H9 (cell line): ENCODE measurements around the gene ZNF766. TPM values are rescaled to one million over a fixed set of nuclear protein-coding genes. Genes with fewer than 3 reads are reported as not detected.
A peak's percentile ranks its signal among the peaks of the same experiment; 100 is the strongest.

Source experiments
- DNase-seq: peaks from one replicate; pipeline ENCODE4 v3.0.0-alpha.2; 2017
- H2AFZ ChIP-seq: one replicate; pipeline ENCODE4 v1.6.1; 2013; ENCODE audit warnings: mild to moderate bottlenecking, low read length, control low read depth, moderate library complexity
- H2AK5ac ChIP-seq: 2 replicates; pipeline ENCODE4 v1.6.1; 2013; ENCODE audit warnings: low read length, control low read depth, mixed read lengths; ENCODE audit not compliant: insufficient read length
- H2BK120ac ChIP-seq: one replicate; pipeline ENCODE4 v1.6.1; 2013; ENCODE audit warnings: low read depth, mild to moderate bottlenecking, low read length, control low read depth, inconsistent platforms; ENCODE audit not compliant: poor library complexity, severe bottlenecking
- H2BK12ac ChIP-seq: 2 replicates; pipeline ENCODE4 v1.6.1; 2013; ENCODE audit warnings: low read length, control low read depth, mixed read lengths, low read depth; ENCODE audit not compliant: insufficient read length
- H2BK15ac ChIP-seq: 2 replicates; pipeline ENCODE4 v1.6.1; 2013; ENCODE audit warnings: low read depth, low read length, control low read depth
- H2BK20ac ChIP-seq: one replicate; pipeline ENCODE4 v1.6.1; 2013; ENCODE audit warnings: low read depth, mild to moderate bottlenecking, low read length, control low read depth, inconsistent platforms; ENCODE audit not compliant: poor library complexity, severe bottlenecking
- H2BK5ac ChIP-seq: 2 replicates; pipeline ENCODE4 v1.6.1; 2013; ENCODE audit warnings: low read length, control low read depth, mixed read lengths; ENCODE audit not compliant: insufficient read length
- H3K14ac ChIP-seq: 2 replicates; pipeline ENCODE4 v1.6.1; 2013; ENCODE audit warnings: low read length, control low read depth; ENCODE audit not compliant: insufficient read depth
- H3K18ac ChIP-seq: 2 replicates; pipeline ENCODE4 v1.6.1; 2013; ENCODE audit warnings: low read depth, mild to moderate bottlenecking, mixed read lengths, low read length, control low read depth; ENCODE audit not compliant: insufficient read length
- H3K23ac ChIP-seq: 2 replicates; pipeline ENCODE4 v1.6.1; 2013; ENCODE audit warnings: low read length, control low read depth, mixed read lengths, low read depth; ENCODE audit not compliant: insufficient read length
- H3K23me2 ChIP-seq: 2 replicates; pipeline ENCODE4 v1.6.1; 2013; ENCODE audit warnings: low read depth, mild to moderate bottlenecking, mixed read lengths, low read length, control low read depth; ENCODE audit not compliant: insufficient read length, poor library complexity, severe bottlenecking
- H3K27ac ChIP-seq: 2 replicates; pipeline ENCODE4 v1.5.1; 2013; ENCODE audit warnings: low read length, control low read depth, mixed read lengths, low read depth; ENCODE audit not compliant: insufficient read length
- H3K27me3 ChIP-seq: 2 replicates; pipeline ENCODE4 v1.6.1; 2013; ENCODE audit warnings: low read length, control low read depth, inconsistent platforms; ENCODE audit not compliant: insufficient read depth
- H3K4ac ChIP-seq: 2 replicates; pipeline ENCODE4 v1.6.1; 2013; ENCODE audit warnings: low read depth, mild to moderate bottlenecking, control low read depth, inconsistent platforms, low read length, moderate library complexity
- H3K4me1 ChIP-seq: 2 replicates; pipeline ENCODE4 v1.6.1; 2013; ENCODE audit warnings: low read length, control low read depth, inconsistent platforms; ENCODE audit not compliant: insufficient read depth
- H3K4me2 ChIP-seq: 2 replicates; pipeline ENCODE4 v1.6.1; 2013; ENCODE audit warnings: low read length, control low read depth, mixed read lengths; ENCODE audit not compliant: insufficient read length, insufficient read depth
- H3K56ac ChIP-seq: 2 replicates; pipeline ENCODE4 v1.6.1; 2013; ENCODE audit warnings: low read depth, mild to moderate bottlenecking, mixed read lengths, low read length, control low read depth; ENCODE audit not compliant: insufficient read length
- H3K79me1 ChIP-seq: 2 replicates; pipeline ENCODE4 v1.6.1; 2013; ENCODE audit warnings: low read depth, mild to moderate bottlenecking, moderate library complexity, low read length, control low read depth, inconsistent platforms; ENCODE audit not compliant: insufficient read depth, poor library complexity, severe bottlenecking
- H3K79me2 ChIP-seq: 2 replicates; pipeline ENCODE4 v1.6.1; 2013; ENCODE audit warnings: low read length, control low read depth, inconsistent platforms; ENCODE audit not compliant: insufficient read depth
- H3K9ac ChIP-seq: 2 replicates; pipeline ENCODE4 v1.6.1; 2013; ENCODE audit warnings: low read length, control low read depth, mixed read lengths; ENCODE audit not compliant: insufficient read length; ENCODE audit errors: extremely low read depth
- H3K9me3 ChIP-seq: one replicate; pipeline ENCODE4 v1.6.1; 2013; ENCODE audit warnings: low read depth, low read length, inconsistent platforms; ENCODE audit not compliant: control insufficient read depth
- H3T11ph ChIP-seq: one replicate; pipeline ENCODE4 v1.6.1; 2013; ENCODE audit warnings: mild to moderate bottlenecking, low read length, control low read depth, inconsistent platforms
- H4K20me1 ChIP-seq: one replicate; pipeline ENCODE4 v1.6.1; 2013; ENCODE audit not compliant: control insufficient read depth, insufficient read length, insufficient read depth
- H4K5ac ChIP-seq: 2 replicates; pipeline ENCODE4 v1.6.1; 2013; ENCODE audit warnings: low read depth, mild to moderate bottlenecking, mixed read lengths, low read length, control low read depth; ENCODE audit not compliant: insufficient read length
- H4K8ac ChIP-seq: replicated peaks from 2 replicates; pipeline ENCODE4 v1.6.1; 2013; ENCODE audit warnings: low read length, control low read depth, mixed read lengths, low read depth; ENCODE audit not compliant: insufficient read length
- H4K91ac ChIP-seq: 2 replicates; pipeline ENCODE4 v1.6.1; 2013; ENCODE audit warnings: low read depth, mild to moderate bottlenecking, moderate library complexity, mixed read lengths, low read length, control low read depth; ENCODE audit not compliant: insufficient read length
- H3K27ac Mint-ChIP-seq, 3 experiments: 2 replicates in 2 of 3; 3 replicates in 1 of 3; pipeline ENCODE4 v1.8.0; 2020 to 2021; ENCODE audit warnings: mixed read lengths in 3 of 3, mild to moderate bottlenecking in 1 of 3, moderate library complexity in 1 of 3
- H3K27me3 Mint-ChIP-seq: 2 replicates; pipeline ENCODE4 v1.8.0; 2021; ENCODE audit warnings: low read depth, mild to moderate bottlenecking, moderate library complexity, mixed read lengths
- H3K36me3 Mint-ChIP-seq, 3 experiments: 2 replicates in 2 of 3; 3 replicates in 1 of 3; pipeline ENCODE4 v1.8.0; 2020 to 2021; ENCODE audit warnings: low read depth in 3 of 3, mixed read lengths in 3 of 3; ENCODE audit not compliant: insufficient read depth in 1 of 3
- H3K4me1 Mint-ChIP-seq, 2 experiments: 2 replicates each; pipeline ENCODE4 v1.8.0; 2020; ENCODE audit warnings: mixed read lengths in 2 of 2
- H3K4me3 Mint-ChIP-seq, 2 experiments: 2 replicates in 1 of 2; 3 replicates in 1 of 2; pipeline ENCODE4 v1.8.0; 2020 to 2021; ENCODE audit warnings: mild to moderate bottlenecking in 2 of 2, mixed read lengths in 2 of 2, moderate library complexity in 1 of 2
- H3K9me3 Mint-ChIP-seq, 2 experiments: 2 replicates in 1 of 2; 3 replicates in 1 of 2; pipeline ENCODE4 v1.8.0; 2020; ENCODE audit warnings: mild to moderate bottlenecking in 2 of 2, mixed read lengths in 2 of 2, moderate library complexity in 1 of 2
- WGBS: extraction: QIAGEN DNeasy Blood & Tissue Kit; methylation state at CpG from one replicate; pipeline ENCODE4 v1.1.7; 2013; ENCODE audit warnings: missing lambda C conversion rate, low lambda C conversion rate, mixed read lengths; ENCODE audit not compliant: insufficient read length; ENCODE audit errors: extremely low coverage; 5-methylcytosine and 5-hydroxymethylcytosine counted together
- total RNA-seq: library from RNA; stranded (reverse); gene quantifications from 2 replicates; pipeline ENCODE4 v1.2.1, GENCODE V29; 2021
- TF ChIP-seq, protein P1 (sequence below): fragments of 200-600 bp; sonication (generic); conservative IDR thresholded peaks from 3 replicates; pipeline ENCODE4 v1.8.0; 2021; ENCODE audit warnings: antibody characterized with exemption, mild to moderate bottlenecking

ZNF766 gene
- total RNA-seq, 1 experiment from 2014 or later: 33.6 TPM

DNA sequence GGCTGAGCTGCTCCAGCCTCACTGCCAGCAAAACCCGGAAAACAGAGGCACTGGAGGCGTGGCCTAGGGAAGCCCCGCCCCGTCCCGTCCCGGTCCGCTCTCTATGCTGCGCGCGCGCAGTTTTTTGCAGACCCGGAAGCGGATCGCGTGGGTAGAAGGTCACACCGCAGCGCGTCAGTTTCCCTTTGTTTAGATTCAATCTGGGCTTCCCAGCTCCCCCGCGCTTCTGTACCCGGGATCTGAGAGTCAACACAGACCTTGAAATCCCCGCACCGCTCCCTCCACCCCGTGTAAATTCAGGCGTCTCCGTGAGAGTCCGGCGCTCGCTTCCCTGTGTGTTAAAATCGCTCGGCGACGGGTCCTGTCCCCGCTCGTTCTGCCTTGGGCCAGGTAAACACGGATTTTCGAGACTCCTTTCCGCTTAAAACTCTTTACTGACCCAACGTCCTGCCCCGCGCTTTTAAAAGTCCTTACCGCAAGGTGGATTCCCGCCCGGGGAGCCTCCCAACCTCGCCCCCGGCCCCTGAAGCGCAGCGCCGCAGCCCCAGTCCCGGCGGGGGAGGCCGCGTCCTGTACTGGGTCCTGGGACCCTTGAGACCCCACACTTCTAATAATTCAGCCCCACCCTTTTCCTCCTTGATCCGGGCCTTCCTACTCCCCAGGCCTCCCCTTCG lies 66.9 kb downstream of the ZNF766 start, which contains the start of gene ZNF610:
ZNF610 (plus strand) TSS at position 127 of the 674 bp plus-strand sequence. CDS start 12,930 bp downstream, outside the sequence.
- no CpG with 5 or more reads among the region's 55 CpGs for WGBS
- TF ChIP-seq, protein P1, sequence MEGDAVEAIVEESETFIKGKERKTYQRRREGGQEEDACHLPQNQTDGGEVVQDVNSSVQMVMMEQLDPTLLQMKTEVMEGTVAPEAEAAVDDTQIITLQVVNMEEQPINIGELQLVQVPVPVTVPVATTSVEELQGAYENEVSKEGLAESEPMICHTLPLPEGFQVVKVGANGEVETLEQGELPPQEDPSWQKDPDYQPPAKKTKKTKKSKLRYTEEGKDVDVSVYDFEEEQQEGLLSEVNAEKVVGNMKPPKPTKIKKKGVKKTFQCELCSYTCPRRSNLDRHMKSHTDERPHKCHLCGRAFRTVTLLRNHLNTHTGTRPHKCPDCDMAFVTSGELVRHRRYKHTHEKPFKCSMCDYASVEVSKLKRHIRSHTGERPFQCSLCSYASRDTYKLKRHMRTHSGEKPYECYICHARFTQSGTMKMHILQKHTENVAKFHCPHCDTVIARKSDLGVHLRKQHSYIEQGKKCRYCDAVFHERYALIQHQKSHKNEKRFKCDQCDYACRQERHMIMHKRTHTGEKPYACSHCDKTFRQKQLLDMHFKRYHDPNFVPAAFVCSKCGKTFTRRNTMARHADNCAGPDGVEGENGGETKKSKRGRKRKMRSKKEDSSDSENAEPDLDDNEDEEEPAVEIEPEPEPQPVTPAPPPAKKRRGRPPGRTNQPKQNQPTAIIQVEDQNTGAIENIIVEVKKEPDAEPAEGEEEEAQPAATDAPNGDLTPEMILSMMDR: no peak

More for the DNA sequence above, 66.9 kb downstream of the ZNF766 start, which contains the start of gene ZNF610:
- Mint-ChIP-seq H3K9me3 (peaks cover 28 to 39% of the 10 kb centered on the region in 2 experiments), H3K4me3 (peak within 1 kb of the TSS; percentile 90 to 95), H3K27me3 (peaks cover 9% of the 10 kb centered on the region), H3K27ac (peak within 1 kb of the TSS; percentile 68 to 99 (median 94); a peak in 5 of 7 replicates), H3K36me3 (peaks cover 12 to 22% (median 19%) of the 10 kb centered on the region in 3 experiments), H3K4me1 (peaks cover 9% of the 10 kb centered on the region in 2 experiments)
- Histone ChIP-seq H3K9ac (peak within 1 kb of the TSS; percentile 79), H3K4me1 (no peaks in the 10 kb centered on the region), H4K20me1 (no peaks in the 10 kb centered on the region), H3T11ph (peak within 1 kb of the TSS; percentile 13), H3K4me2 (peak within 1 kb of the TSS; percentile 81), H4K8ac (no peak within 1 kb of the TSS), H3K79me2 (no peaks in the 10 kb centered on the region), H2BK15ac (no peak within 1 kb of the TSS), H4K5ac (no peak within 1 kb of the TSS), H3K4ac (peak within 1 kb of the TSS; percentile 75; the same call in 1 of the 2 replicates), H3K18ac (peak within 1 kb of the TSS; percentile 88), H2BK120ac (no peak within 1 kb of the TSS), H2AK5ac (no peak within 1 kb of the TSS), H3K56ac (no peak within 1 kb of the TSS), H3K23ac (no peak within 1 kb of the TSS), H3K14ac (peak within 1 kb of the TSS; percentile 89), H3K79me1 (no peaks in the 10 kb centered on the region), H2BK12ac (no peak within 1 kb of the TSS), H2AFZ (peak within 1 kb of the TSS; percentile 63), H4K91ac (no peak within 1 kb of the TSS), H3K27ac (no peak within 1 kb of the TSS), H3K27me3 (no peaks in the 10 kb centered on the region), H3K23me2 (peaks cover 5% of the 10 kb centered on the region), H3K9me3 (peaks cover 21% of the 10 kb centered on the region), H2BK20ac (no peak within 1 kb of the TSS), H2BK5ac (no peak within 1 kb of the TSS)
- peak; percentile 88 for DNase-seq
